ENCODE data around the gene PCDHB5. TPM values are rescaled to one million over a fixed set of nuclear protein-coding genes. Genes with fewer than 3 reads are reported as not detected.
"Not testable (repeated sequence)": the region's sequence is repeated elsewhere in the genome, so short reads cannot be mapped to it uniquely, and the experiment has no call there.

Gene PCDHB5
- 1 to 10 TPM; 2.4 to 6.7 (median 4.6) TPM for total RNA-seq
- 1 to 10 TPM; 2.3 to 3.6 TPM for polyA plus RNA-seq

DNA sequence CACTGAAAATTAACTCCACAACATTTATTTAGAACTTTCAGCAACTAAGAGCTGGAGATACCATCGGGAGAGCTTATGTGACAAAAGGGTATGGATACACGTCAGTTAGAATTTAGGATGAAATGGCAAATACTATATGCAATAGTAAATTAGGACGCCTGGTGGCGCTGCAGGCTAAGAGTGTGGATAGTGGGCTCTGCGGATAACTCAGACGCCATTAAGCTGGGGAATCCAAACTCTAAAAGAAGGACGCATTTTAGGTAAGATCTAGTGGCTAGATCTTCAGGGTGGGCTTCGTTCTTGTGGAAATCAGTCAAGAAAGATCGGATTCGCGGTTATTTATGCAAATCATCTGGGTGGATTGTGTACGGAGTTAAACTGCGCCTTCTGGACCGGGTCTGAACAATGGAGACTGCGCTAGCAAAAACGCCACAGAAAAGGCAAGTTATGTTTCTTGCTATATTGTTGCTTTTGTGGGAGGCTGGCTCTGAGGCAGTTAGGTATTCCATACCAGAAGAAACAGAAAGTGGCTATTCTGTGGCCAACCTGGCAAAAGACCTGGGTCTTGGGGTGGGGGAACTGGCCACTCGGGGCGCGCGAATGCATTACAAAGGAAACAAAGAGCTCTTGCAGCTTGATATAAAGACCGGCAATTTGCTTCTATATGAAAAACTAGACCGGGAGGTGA, at the start of gene PCDHB5:
PCDHB5 (plus strand) TSS at position 177 of the 688 bp plus-strand sequence; CDS start at position 406, 229 bp downstream.
- Histone ChIP-seq H3K36me3 (no peaks in the 10 kb centered on the region), H3K27me3 (no peaks in the 10 kb centered on the region), H3K9me3 (no peaks in the 10 kb centered on the region), H3K27ac (peak within 1 kb of the TSS in 2 of 4 donors; percentile 44 to 47), H3K4me1 (no peaks in the 10 kb centered on the region), H3K4me3 (peak within 1 kb of the TSS; percentile 12 to 50 (median 34))
- DNase-seq (peak in 4 of 6 donors; percentile 29 to 67 (median 47)), ATAC-seq (peak; percentile 94 to 98 (median 96)), FAIRE-seq (no peak)
- 8 to 13% methylated on average over 22 of the region's 22 CpGs for WGBS, 2 donors
- intact Hi-C loops (cut with DNase I), result no loop called here
- peak; percentile 34 to 41 (median 38) for TF ChIP-seq CTCF (IDR thresholded peaks at IDR 0.05)

DNA sequence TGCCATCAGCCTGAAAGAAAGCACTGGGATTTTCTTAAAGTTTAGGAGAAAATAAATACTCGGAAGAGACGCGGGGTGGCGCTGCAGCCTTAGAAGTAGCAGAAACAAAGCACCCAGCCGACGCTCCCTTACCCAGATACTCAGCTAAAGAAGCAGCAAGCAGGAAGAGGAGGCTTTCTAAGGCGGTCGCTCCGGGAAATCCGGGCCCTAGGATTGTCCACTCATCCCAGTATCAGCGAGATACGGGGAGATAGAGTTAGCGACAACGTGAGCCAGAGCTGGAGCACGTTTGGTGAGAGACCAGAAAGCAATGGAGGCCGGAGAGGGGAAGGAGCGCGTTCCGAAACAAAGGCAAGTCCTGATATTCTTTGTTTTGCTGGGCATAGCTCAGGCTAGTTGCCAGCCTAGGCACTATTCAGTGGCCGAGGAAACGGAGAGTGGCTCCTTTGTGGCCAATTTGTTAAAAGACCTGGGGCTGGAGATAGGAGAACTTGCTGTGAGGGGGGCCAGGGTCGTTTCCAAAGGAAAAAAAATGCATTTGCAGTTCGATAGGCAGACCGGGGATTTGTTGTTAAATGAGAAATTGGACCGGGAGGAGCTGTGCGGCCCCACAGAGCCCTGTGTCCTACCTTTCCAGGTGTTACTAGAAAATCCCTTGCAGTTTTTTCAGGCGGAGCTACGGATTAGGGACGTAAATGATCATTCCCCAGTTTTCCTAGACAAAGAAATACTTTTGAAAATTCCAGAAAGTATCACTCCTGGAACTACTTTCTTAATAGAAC, 40.3 kb upstream of the PCDHB5 start, which contains the start of gene PCDHB2:
PCDHB2 (plus strand) TSS at position 135 of the 782 bp plus-strand sequence; CDS start at position 311, 176 bp downstream.
- Histone ChIP-seq H3K27me3 (no peaks in the 10 kb centered on the region), H3K27ac (no peak within 1 kb of the TSS), H3K4me3 (peak within 1 kb of the TSS in 1 of 4 donors; percentile 12), H3K9me3 (no peaks in the 10 kb centered on the region), H3K36me3 (no peaks in the 10 kb centered on the region), H3K4me1 (no peaks in the 10 kb centered on the region)
- no peak for FAIRE-seq
- intact Hi-C loops (cut with DNase I), result no loop called here
- no peak for DNase-seq
- WGBS, 2 donors, result 11 to 13% methylated on average over 29 of the region's 29 CpGs
- no peak for TF ChIP-seq CTCF (IDR thresholded peaks at IDR 0.05)
- peak in 3 of 4 donors; percentile 41 to 83 (median 69) for ATAC-seq

DNA sequence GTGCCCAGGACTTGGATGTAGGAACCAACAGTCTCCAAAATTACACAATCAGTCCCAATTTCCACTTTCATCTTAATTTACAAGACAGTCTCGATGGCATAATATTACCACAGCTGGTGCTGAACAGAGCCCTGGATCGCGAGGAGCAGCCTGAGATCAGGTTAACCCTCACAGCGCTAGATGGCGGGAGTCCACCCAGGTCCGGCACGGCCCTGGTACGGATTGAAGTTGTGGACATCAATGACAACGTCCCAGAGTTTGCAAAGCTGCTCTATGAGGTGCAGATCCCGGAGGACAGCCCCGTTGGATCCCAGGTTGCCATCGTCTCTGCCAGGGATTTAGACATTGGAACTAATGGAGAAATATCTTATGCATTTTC, 39.8 kb upstream of the PCDHB5 start:
- Histone ChIP-seq H3K4me1 (no peaks in the 10 kb centered on the region), H3K36me3 (no peaks in the 10 kb centered on the region), H3K9me3 (no peaks in the 10 kb centered on the region), H3K27ac (no peak overlapping the region), H3K27me3 (no peaks in the 10 kb centered on the region), H3K4me3 (peak overlapping the region in 1 of 4 donors; percentile 12)
- intact Hi-C loops (cut with DNase I), result no loop called here
- no peak for DNase-seq
- WGBS, 2 donors, result 31 to 41% methylated on average over 12 of the region's 12 CpGs
- no peak for ATAC-seq
- FAIRE-seq, result no peak
- TF ChIP-seq CTCF (IDR thresholded peaks at IDR 0.05), result no peak

GRCh38 chr5:141096181-141096580, 38.8 kb upstream of the PCDHB5 start:
- WGBS, 2 donors, result 31 to 32% methylated on average over 25 to 30 of the region's 46 CpGs
- FAIRE-seq; H3K27ac ChIP-seq; H3K4me1 ChIP-seq; intact Hi-C loops (cut with DNase I); DNase-seq; H3K9me3 ChIP-seq; ATAC-seq; H3K4me3 ChIP-seq; H3K36me3 ChIP-seq; H3K27me3 ChIP-seq: not testable (repeated sequence)

GRCh38 chr5:141096586-141096985, 38.4 kb upstream of the PCDHB5 start:
- H3K4me1 ChIP-seq; FAIRE-seq; H3K27me3 ChIP-seq; DNase-seq; H3K36me3 ChIP-seq; H3K27ac ChIP-seq; H3K9me3 ChIP-seq; intact Hi-C loops (cut with DNase I); H3K4me3 ChIP-seq; ATAC-seq: not testable (repeated sequence)
- WGBS, 2 donors, result 22 to 23% methylated on average over 15 to 34 of the region's 38 CpGs
